ENCODE measurements around the gene EXD2. TPM values are rescaled to one million over a fixed set of nuclear protein-coding genes. Genes with fewer than 3 reads are reported as not detected.

Gene EXD2
- total and polyA plus RNA-seq, 9 donors, result 11.3 to 23.1 (median 17.0) TPM

DNA sequence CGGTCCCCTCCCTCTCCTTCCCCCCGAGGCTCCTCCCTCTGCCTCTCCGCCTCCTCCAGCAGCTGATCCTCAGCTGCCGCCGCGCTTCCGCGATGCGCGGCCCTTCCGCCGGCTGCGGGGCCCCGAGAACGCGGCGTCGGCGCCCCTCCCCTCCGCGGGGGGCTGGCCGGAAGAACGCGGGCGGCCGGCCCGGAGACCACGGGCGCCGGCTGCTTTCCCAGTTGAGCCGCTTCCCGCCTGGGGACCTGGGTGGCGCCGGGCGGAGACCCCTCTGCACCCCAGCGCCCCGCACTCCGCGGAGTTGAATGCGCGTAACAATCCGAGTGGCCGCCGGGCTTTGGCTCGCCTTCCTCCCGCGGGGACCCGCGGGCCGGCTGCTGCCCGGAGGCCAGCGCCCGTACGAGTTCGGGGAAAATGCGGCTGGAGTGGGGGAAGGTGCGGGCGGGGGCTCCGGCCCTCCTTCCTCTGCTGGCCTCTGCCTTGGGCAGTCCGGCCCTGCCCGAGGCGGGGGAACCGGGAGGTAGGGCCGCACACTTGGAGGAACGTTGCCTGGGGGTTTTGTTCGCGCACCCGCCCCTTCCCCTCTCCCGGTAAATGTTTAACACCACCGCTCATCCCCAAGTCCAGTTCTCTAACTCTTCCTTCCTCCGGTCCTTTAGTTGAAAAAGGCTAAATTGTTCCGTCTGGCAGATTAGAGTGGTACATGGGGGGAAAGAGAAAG lies 38.0 kb upstream of the EXD2 start:
- peak overlapping the region; percentile 84 for H3K4me3 ChIP-seq
- intact Hi-C loops (cut with DNase I), result no loop called here
- WGBS, 3 donors, result 0 to 1% (median 1%) methylated on average over 69 to 72 of the region's 72 CpGs
- no peaks in the 10 kb centered on the region for H3K36me3 ChIP-seq
- TF ChIP-seq EP300 (IDR thresholded peaks at IDR 0.05) (no peak), POLR2A (IDR thresholded peaks at IDR 0.05) (peak; percentile 72)
- TF ChIP-seq, protein P1, sequence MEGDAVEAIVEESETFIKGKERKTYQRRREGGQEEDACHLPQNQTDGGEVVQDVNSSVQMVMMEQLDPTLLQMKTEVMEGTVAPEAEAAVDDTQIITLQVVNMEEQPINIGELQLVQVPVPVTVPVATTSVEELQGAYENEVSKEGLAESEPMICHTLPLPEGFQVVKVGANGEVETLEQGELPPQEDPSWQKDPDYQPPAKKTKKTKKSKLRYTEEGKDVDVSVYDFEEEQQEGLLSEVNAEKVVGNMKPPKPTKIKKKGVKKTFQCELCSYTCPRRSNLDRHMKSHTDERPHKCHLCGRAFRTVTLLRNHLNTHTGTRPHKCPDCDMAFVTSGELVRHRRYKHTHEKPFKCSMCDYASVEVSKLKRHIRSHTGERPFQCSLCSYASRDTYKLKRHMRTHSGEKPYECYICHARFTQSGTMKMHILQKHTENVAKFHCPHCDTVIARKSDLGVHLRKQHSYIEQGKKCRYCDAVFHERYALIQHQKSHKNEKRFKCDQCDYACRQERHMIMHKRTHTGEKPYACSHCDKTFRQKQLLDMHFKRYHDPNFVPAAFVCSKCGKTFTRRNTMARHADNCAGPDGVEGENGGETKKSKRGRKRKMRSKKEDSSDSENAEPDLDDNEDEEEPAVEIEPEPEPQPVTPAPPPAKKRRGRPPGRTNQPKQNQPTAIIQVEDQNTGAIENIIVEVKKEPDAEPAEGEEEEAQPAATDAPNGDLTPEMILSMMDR (IDR thresholded peaks at IDR 0.05), result peak in 2 of 3 donors; percentile 30 to 33
- DNase-seq, result peak in 2 of 5 donors; percentile 48 to 90
- peak overlapping the region; percentile 72 to 83 for H3K27ac ChIP-seq
- no peaks in the 10 kb centered on the region for H3K9me3 ChIP-seq
- H3K4me1 ChIP-seq (ENCODE audit: insufficient read depth), result peaks cover 2% of the 10 kb centered on the region
- H3K27me3 ChIP-seq, result no peaks in the 10 kb centered on the region

DNA sequence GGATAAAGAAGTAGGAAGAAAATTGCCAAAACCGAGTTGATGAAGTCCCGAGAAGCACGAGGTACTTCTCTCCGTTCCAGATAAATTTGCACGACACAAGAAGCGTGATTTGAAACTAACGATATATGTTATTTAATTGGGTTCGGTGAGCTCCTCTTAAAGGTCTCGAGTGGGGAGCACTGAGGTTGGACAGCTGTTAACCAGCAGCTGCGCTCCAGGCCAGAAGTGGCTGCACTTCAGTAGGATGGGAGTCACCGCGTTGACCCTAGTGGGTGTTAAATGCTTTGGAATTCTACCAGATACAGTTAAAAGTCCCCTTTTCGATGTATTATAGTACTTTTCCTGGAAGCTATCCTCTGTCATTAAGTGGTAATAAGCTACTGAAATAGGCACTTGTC lies 37.4 kb upstream of the EXD2 start:
- TF ChIP-seq POLR2A (IDR thresholded peaks at IDR 0.05) (no peak), EP300 (IDR thresholded peaks at IDR 0.05) (no peak)
- TF ChIP-seq, protein P1 (IDR thresholded peaks at IDR 0.05), result no peak

DNA sequence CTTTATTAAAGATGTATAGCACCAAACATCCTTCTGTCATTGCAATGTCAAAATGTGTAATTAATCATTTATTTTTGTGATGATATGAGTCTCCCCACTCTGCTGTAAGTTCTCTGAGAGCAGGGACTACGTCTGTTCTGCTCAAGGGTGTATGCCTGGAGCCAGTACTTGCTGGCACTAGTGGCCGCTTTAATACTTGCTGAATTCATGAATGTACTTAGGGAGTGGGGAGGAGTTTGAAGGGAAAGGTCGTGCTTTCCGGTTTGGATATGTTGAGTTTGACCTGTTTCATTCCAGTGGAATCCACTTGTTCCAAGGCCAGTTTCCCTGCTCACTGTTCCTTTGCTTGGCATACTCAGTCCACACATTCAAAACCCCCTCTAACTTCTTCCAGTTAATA lies 36.5 kb upstream of the EXD2 start:
- Histone ChIP-seq H3K36me3 (no peaks in the 10 kb centered on the region), H3K9me3 (no peaks in the 10 kb centered on the region), H3K27ac (no peak overlapping the region), H3K27me3 (no peaks in the 10 kb centered on the region), H3K4me3 (no peak overlapping the region), H3K4me1 (ENCODE audit: insufficient read depth) (peaks cover 2% of the 10 kb centered on the region)
- peak in 2 of 5 donors; percentile 15 to 23 for DNase-seq
- TF ChIP-seq, protein P1 (IDR thresholded peaks at IDR 0.05), result no peak
- TF ChIP-seq EP300 (IDR thresholded peaks at IDR 0.05), result no peak
- no peak for TF ChIP-seq POLR2A (IDR thresholded peaks at IDR 0.05)
- 18 to 26% (median 19%) methylated on average over 4 of the region's 4 CpGs for WGBS, 3 donors
- intact Hi-C loops (cut with DNase I), result no loop called here

More for the DNA sequence above, 37.4 kb upstream of the EXD2 start:
- WGBS, 3 donors, result 1 to 2% (median 1%) methylated on average over 13 of the region's 13 CpGs
- intact Hi-C loops (cut with DNase I), result no loop called here
- H3K9me3 ChIP-seq, result no peaks in the 10 kb centered on the region
- no peaks in the 10 kb centered on the region for H3K27me3 ChIP-seq
- DNase-seq, result peak; percentile 24 to 39 (median 34)
- H3K36me3 ChIP-seq, result no peaks in the 10 kb centered on the region
- peak overlapping the region; percentile 72 to 83 for H3K27ac ChIP-seq
- H3K4me3 ChIP-seq, result peak overlapping the region; percentile 84
- peaks cover 2% of the 10 kb centered on the region for H3K4me1 ChIP-seq (ENCODE audit: insufficient read depth)

DNA sequence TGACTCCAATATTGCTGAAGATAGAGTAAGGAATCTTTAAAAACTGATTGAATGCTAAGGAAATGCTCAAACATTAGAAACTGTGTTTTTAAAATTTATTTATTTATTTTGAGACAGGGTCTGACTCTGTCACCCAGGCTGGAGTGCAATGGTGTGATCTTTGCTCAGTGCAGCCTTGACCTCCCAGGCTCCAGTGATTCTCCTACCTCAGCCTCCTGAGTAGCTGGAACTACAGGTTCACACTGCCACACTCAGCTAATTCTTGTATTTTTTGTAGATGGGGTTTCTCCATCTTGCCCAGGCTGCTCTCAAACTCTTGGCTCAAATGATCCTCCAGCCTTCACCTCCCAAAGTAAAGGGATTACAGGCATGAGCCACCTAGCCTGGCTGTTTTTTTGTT lies 35.1 kb upstream of the EXD2 start:
- DNase-seq, result no peak
- H3K36me3 ChIP-seq, result no peaks in the 10 kb centered on the region
- intact Hi-C loops (cut with DNase I), result no loop called here
- H3K4me1 ChIP-seq (ENCODE audit: insufficient read depth), result no peaks in the 10 kb centered on the region
- H3K27ac ChIP-seq, result no peak overlapping the region
- H3K27me3 ChIP-seq, result no peaks in the 10 kb centered on the region
- H3K4me3 ChIP-seq, result no peak overlapping the region
- TF ChIP-seq POLR2A (IDR thresholded peaks at IDR 0.05) (no peak), EP300 (IDR thresholded peaks at IDR 0.05) (no peak)
- TF ChIP-seq, protein P1 (IDR thresholded peaks at IDR 0.05), result no peak
- H3K9me3 ChIP-seq, result no peaks in the 10 kb centered on the region

Measured in ovary (tissue), 9 donors.